Fibroblast of mammary gland (primary cell): ENCODE measurements around the gene CDKN2B-AS1.

Source experiments
- DNase-seq: peaks from one replicate; pipeline ENCODE4 v3.0.0-alpha.2; 2010; ENCODE audit warnings: low read depth
- H3K4me3 ChIP-seq: 2 replicates; pipeline ENCODE4 v1.5.1; 2011; ENCODE audit warnings: low read depth, mild to moderate bottlenecking, low read length, moderate library complexity; ENCODE audit not compliant: control insufficient read depth
- TF ChIP-seq, protein P1 (sequence below): conservative IDR thresholded peaks from 2 replicates; pipeline ENCODE4 v1.5.1; 2011; ENCODE audit warnings: low read depth, low read length, inconsistent platforms; ENCODE audit not compliant: control insufficient read depth, insufficient read depth

CDKN2B-AS1 gene

DNA sequence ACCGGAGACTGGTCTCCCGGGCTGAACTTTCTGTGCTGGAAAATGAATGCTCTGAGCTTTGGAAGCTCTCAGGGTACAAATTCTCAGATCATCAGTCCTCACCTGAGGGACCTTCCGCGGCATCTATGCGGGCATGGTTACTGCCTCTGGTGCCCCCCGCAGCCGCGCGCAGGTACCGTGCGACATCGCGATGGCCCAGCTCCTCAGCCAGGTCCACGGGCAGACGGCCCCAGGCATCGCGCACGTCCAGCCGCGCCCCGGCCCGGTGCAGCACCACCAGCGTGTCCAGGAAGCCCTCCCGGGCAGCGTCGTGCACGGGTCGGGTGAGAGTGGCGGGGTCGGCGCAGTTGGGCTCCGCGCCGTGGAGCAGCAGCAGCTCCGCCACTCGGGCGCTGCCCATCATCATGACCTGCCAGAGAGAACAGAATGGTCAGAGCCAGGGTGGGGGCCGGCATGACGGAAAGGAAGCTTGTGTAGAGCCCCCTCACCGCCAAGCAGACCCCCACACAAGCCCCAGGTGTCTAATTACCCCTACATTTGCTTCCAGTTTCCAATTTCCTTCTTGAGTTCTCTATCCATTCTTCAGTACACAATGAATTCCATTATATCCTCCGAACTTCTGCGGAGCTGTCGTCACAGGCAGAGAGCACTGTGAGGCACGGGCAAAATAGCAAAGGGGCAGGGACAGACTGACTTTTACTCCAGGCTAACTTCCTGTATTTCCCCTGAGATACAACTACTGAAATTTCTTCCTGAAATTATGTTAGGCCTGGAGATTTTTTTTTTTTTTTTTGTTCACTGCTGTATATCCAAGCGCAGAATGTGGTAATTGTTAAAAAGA lies 23.6 kb upstream of the CDKN2B-AS1 start:
- TF ChIP-seq, protein P1, sequence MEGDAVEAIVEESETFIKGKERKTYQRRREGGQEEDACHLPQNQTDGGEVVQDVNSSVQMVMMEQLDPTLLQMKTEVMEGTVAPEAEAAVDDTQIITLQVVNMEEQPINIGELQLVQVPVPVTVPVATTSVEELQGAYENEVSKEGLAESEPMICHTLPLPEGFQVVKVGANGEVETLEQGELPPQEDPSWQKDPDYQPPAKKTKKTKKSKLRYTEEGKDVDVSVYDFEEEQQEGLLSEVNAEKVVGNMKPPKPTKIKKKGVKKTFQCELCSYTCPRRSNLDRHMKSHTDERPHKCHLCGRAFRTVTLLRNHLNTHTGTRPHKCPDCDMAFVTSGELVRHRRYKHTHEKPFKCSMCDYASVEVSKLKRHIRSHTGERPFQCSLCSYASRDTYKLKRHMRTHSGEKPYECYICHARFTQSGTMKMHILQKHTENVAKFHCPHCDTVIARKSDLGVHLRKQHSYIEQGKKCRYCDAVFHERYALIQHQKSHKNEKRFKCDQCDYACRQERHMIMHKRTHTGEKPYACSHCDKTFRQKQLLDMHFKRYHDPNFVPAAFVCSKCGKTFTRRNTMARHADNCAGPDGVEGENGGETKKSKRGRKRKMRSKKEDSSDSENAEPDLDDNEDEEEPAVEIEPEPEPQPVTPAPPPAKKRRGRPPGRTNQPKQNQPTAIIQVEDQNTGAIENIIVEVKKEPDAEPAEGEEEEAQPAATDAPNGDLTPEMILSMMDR = no peak
- H3K4me3 ChIP-seq = no peak overlapping the region
- DNase-seq = no peak

- DNase-seq = no peak
- no peak overlapping the region for H3K4me3 ChIP-seq
- TF ChIP-seq, protein P1 = no peak
Observed at GRCh38 chr9:21972361-21972760, 22.2 kb upstream of the CDKN2B-AS1 start.

DNA sequence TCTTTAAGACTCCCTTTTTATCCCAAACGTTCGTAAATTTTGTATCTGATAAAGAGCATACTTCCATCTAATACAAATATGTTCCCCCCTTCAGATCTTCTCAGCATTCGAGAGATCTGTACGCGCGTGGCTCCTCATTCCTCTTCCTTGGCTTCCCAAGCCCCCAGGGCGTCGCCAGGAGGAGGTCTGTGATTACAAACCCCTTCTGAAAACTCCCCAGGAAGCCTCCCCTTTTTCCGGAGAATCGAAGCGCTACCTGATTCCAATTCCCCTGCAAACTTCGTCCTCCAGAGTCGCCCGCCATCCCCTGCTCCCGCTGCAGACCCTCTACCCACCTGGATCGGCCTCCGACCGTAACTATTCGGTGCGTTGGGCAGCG lies 20.3 kb upstream of the CDKN2B-AS1 start:
- no peak for DNase-seq
- peak overlapping the region; percentile 60 for H3K4me3 ChIP-seq
- TF ChIP-seq, protein P1 = no peak

- peak overlapping the region; percentile 60 for H3K4me3 ChIP-seq
- DNase-seq = peak; percentile 49
- TF ChIP-seq, protein P1 = no peak
Observed at GRCh38 chr9:21974722-21975409, 19.7 kb upstream of the CDKN2B-AS1 start.

GRCh38 chr9:21976334-21976875 lies 18.2 kb upstream of the CDKN2B-AS1 start:
- no peak overlapping the region for H3K4me3 ChIP-seq
- no peak for DNase-seq

GRCh38 chr9:21982391-21982790 lies 12.2 kb upstream of the CDKN2B-AS1 start:
- no peak for DNase-seq
- TF ChIP-seq, protein P1 = no peak
- H3K4me3 ChIP-seq = no peak overlapping the region

More at GRCh38 chr9:21976334-21976875, 18.2 kb upstream of the CDKN2B-AS1 start:
- TF ChIP-seq, protein P1 = no peak
